NCI-H510A (cell line): ENCODE measurements around the gene NSUN5.
"Not testable (repeated sequence)": the region's sequence is repeated elsewhere in the genome, so short reads cannot be mapped to it uniquely, and the experiment has no call there.

Experiments
- DNase-seq: peaks from one replicate; lab custom pipeline; 2025; lab: John Stamatoyannopoulos, UW

NSUN5 gene

DNA sequence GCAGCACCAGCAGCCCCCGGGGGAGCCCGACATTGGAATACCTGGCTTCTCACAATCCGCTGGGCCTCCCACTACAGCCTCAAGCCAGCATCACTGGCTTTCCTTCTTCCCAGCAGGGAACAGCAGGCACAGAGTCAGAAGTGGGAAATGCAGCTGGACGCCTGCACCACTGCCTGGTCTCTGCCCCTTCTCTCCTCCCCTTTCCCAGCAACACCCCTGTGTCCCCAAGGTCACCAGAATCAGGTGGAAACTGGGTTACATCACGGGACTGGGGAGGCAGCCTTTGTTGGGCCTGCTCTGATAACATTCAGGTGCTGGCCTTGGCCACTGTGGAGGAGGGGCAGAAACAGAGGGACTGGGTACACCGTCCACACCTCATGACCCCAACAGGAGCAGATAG lies 16.8 kb upstream of the NSUN5 start:
- DNase-seq, result not testable (repeated sequence)

DNA sequence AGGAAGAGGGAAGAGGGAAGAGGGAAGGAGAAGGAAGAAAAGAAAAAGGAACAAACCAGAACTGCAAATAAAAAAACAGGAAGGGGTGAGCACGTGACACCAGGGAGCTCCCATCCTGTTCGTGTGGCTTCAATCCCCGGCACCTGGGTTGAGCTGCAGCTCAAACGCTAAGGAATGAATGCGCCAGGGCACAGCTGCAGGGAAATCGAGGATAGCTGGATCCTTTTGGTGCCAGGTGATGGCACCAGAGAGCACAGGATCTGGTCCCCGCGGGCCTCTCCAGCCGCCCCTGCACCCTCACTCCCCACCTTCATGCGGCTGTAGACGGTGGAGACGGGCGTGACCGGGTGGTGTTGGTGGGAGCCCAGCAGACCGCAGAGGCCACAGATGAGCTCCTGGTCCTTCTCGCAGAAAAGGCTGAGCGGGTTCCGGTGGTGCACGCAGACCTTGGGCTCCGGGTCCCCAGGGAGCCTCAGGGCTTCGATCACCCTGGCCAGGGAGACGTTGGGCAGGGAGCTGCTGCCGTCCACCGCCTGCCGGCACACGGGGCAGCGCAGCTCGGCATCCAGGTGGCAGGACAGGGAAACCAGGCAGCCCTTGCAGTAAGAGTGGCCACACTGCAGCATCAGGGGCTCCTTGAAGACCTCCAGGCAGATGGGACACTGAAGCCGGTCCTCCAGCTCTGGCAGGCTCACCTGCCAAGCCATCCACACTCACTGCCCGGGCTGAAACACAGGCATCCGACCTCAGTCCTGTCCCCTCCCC lies 15.6 kb upstream of the NSUN5 start:
- peak; percentile 56 for DNase-seq

DNA sequence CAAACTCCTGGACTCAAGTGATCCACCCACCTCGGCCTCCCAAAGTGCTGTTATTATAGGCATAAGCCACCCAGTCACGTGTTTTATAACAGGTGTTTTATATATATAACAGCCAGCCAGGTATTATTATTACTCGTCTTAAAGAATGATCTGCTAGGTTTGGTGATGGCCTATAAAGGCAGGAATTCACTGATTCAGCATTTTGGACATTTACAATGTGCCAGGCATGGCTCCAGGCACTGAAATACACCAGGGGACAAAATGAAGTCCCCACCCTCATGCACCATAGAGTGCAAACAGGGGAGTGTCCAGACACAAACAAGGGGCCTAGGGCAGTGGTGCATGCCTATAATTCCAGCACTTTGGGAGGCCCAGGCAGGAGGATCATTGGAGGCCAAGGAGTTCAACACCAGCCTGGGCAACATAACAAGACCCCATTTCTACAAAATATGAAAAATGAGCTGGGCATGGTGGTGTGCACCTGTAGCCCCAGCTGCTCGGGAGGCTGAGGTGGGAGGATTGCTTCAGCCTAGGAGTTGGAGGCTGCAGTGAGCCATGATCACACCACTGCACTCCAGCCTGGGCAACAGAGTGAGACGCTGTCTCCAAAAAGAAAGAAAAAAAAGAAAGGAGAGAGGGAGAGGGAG lies 14.9 kb upstream of the NSUN5 start:
- not testable (repeated sequence) for DNase-seq

DNA sequence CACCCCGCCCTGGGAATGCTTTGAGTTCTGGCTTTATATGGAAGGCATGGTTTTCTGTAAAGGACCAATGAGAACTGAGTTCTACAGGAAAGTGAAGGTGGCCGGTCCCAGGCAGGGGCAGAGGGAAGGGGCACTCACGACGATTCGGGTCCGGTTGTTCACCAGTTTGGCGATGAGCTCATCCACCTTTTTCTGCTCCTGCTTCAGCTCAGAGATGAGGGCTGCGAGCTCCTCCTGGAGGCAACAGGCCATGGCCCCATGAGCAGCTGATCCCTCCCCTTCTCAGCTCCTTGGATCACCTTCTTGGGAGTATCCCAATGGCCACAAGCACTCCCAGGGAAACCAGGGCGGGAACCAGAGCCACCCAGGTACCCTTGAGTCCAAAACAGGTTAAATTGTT lies 11.4 kb upstream of the NSUN5 start:
- not testable (repeated sequence) for DNase-seq

DNA sequence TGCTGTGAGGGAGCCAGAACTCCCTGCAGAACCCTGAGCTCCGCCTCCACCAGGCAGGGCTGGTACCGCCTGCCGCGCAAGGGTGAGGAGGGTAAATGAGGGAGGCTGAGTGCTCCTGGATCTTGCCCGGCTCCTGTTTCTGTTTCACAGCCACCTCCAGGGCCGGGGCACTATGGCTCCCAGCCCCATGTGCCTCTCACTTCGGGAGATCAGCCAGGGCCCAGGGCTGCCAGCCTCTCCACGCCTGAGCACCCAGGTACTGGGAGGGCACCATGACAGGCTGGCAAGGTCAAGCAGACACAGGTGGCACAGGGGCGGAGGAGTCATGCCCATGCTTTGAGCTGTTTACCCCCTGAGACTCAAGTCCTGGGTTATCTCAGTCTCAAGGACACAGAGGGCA lies 10.9 kb upstream of the NSUN5 start:
- DNase-seq, result not testable (repeated sequence)

DNA sequence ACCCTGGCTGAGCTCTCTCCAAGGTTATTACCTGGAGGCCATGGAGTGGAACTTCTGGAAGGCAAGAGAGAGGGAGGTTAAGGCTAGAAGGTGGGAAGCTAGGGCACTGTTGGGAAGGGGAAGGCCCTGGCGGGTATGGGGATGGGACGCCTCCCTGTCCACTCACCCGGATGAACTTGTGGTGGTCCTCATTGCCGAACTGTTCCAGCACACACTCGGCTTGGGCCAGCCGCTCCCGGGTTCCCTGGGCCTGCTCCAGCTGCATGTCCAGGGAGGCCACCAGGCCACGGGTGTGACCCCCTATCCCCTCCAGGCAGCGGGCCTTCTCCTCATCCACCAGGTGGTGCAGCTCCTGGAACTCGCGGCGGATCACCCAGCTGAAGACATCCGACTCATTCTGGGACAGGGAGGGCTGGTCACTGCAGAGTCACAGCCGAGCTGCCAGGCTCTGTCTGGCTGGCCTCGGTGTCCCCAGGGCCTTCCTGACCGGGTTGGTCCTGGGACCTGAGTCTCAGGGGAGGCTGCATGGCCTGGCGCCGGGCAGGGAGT lies 10.1 kb upstream of the NSUN5 start:
- not testable (repeated sequence) for DNase-seq

DNA sequence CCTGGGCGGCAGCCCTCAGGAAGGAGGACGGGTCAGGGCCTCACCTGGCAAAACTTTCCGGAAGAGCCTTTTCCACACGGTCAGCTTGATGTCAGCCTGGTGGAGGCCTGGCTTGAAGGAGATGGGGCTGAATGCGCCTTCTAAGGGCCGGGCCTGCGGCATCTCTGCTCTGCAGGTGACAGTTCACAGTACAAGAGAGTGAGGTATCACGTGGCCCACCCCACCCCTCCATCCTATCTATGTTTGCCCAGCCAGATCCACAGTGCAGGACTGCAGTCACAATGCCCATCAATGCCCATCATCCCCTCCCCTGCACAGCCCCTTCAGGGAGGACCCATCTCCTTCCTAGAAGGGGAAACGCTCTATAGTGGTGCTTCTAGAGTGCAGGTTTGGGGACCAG lies 7.9 kb upstream of the NSUN5 start:
- DNase-seq, result no peak

DNA sequence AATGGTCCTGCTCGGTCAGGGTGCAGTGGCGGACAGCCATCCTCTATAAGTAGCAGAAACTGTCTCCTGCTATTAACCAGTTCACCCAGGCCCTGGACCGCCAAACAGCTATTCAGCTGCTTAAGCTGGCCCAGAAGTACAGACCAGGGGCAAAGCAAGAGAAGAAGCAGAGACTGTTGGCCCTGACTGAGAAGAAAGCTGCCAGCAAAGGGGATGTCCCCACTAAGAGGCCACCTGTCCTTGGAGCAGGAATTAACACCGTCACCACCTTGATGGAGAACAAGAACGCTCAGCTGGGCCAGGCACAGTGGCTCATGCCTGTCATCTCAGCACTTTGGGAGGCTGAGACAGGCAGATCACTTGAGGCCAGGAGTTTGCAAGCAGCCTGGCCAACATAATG lies 5.6 kb upstream of the NSUN5 start:
- no peak for DNase-seq

DNA sequence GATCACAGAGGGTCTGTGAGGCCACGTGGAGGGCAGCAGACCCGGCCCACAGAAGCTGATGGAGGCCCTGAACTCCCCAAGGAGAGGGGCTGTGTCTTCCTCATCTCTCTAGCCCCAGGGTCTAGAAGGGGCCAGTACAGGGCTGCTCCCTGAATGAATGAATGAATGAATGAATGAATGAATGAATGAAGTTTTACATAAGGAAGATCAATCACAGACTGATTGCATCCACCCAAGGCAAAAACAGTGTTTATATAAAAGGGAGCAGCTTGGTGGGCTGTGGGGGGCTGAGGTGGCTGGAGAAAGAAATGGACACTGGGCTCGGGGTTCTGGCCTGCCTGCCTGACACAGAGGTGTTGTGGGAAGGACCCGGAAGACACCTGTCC lies 4.9 kb upstream of the NSUN5 start:
- DNase-seq, result no peak

DNA sequence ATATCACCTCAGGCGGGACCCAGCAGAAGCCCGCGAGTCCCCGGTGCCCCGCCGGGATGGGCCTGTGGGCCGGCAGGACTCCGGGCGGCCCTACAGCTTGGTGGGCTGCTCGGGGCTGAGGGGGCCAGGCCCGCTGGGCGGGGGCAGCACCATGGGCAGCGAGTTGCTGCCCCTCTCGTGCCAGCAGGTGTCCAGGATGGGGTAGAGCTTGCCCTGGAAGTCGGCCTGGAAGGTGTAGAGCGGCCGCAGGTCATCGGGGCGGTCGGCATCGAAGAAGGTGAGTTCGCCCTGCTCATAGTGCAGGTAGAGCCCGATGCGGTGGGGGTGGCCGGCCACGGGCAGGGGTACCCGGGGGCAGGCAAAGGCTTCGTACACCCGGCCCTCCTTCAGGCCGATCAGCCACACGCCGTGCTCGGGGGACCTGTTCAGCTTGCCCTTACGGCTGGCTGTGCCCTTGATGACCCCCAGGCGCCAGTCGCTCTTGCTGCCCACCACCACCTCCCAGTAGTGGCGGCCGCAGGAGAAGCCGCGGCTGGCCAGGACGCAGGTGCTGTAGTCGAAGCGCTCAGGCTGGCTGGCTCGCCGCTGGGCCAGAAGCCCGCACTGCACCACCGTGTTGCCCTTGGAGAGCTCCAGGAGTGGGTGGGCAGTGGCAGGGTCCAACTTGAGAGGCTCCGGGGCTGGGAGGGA lies 4.3 kb upstream of the NSUN5 start:
- no peak for DNase-seq

DNA sequence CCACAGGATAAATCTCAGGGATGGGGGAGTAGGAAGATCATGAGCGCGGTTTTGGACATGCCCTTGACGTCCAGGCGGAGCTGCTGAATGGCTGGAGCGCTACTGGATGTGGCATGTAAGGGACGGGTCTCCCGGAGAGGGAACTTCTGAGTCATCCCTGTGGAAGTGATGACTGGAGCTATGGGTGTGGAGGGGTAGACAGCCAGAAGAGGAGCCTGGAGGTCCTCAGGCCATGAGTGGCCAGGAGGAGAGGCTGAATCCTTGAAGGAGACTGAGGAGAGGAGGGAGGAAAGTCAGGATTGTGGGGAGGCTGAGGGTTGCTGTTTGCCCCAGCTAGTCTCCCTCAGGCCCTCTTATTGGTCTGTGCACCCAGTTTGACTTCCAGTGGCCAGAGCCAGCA lies 2.8 kb upstream of the NSUN5 start:
- not testable (repeated sequence) for DNase-seq

DNA sequence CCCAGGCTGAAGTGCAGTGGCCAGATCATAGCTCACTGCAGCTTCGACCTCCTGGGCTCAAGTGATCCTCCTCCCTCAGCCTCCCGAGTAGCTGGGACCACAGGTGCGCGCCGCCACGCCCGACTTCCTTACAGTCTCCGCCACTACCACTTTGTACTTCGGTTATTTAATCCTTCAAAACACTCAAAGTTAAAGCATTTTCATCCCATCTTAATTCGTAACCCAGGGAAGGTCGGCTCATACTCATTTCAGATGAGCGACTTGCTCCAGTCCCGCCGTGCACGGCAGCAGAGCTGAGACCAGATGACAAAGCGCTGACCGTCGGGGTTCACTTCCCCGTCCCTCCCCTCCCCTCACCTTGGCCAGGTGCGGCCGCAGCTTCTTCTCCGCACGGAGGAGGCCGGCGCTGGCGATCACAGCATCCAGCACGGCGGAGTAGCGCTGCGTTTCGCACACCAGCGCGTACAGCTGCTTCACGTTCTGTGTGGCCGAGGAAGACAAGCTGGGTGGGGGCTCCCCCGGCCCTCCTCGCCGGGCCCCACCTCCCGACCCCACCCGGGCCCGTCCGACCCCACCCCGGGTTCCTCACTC lies 457 bp downstream of the NSUN5 start:
- peak; percentile 25 for DNase-seq

DNA sequence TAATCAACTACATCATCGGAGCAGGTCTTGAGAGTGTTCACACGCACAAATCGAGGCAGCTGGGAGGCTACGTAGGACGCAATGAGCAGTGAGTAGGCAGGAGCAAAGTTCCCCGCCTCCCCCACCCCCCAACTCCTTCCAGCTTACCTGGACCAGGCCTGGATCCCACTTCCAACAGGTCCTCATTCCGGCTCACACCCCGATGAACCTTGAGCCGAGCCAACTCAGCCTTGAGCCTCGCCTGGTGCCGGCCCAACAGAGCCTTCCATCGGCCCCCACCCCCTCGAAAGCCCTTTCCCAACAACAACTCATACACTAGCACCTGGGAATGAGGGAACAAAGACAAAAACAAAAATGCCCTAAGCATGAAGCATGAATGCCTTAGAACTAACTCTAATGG lies 1.2 kb downstream of the NSUN5 start:
- DNase-seq, result no peak

DNA sequence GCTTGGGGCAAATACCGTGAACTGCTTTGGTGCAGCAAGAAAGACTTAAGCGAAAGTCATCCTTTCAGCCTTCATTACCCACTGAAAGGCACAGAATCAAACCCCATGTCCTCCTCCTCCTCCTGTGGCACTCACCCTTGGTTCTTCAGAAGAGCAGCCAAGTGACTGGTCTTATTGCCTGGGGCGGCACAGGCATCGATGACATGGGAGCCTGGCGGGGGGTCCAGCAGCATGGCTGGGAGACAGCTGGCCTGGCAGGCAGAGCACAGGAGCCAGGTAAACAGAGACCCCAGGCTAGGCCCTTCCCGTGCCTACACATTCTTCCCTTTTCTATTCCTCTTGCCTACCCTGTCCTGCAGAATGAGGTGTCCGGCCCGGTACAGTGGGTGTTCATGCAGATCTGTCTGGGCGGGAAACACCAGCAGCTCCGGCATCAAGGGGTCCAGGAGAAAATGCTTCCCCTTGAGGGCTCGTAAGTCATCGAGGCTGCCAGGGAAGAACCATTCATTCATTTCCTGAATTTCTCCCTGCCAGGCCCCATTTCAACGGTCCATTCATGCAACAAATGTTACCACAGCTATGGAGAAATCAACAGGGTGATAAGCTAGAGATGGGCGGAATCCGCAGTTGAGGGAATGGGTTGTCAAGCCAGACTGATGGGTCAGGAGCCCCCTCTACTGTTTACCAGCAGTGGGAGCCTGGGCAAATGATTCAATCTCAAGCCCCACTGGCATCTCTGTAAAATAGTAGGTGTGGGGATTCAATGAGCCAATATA lies 3.8 kb downstream of the NSUN5 start:
- DNase-seq, result not testable (repeated sequence)

DNA sequence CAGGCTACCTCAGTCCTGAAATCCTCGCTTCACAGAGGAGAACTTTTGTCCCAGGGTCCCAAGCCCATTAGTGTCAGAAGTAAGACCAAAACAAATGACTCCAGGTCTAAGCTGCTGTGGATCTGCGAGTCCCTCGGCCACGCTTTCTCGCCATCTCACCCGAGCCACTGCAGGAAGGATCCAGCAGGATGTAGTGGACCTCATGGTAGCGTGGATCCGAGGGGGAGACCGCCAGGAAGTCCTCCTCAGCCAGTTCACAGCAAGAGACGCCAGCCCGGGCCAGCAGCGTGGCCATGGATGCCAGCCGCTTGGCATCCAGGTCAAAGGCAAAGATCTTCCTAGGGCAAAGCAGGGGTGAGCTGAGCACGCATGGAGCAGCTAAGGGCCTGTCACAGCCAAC lies 4.6 kb downstream of the NSUN5 start:
- no peak for DNase-seq

DNA sequence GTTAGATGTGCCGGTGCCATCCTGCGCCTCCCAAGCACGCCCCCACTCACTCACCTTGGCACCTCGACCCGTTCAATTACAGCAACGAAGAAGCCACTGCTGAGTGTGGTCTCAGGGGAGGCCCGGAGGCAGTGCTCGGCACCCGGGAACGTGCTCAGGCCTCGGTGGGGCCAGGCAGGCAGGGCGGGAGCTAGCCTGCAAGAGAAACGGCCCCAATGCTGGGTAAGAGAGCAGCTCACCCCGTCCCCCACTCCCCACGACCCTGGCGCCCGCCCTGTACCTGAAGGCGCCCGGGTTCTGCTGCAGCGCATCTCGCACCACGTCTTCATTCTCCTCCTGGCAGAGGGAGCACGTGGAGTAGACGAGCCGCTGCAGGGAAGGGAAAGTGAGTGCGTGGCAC lies 5.1 kb downstream of the NSUN5 start:
- DNase-seq, result no peak

DNA sequence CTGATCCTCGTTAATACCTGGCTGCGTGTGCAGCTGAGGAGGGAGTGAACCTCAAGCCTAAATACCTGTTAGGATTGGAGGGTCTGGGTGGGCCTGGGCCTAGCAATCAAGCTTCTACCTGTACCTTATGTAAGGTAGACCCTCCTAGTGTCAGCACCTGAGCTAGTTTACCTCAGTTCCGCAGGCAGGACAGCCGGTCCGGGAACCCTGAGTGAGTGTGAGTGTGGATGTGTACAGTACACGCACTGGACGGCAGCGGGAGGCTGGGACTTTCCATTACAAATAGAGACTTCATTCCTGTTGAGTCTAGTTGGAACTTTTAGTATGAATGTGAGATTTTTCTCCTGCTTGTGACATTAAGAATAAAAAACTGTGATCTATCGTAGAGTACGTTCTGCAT lies 5.8 kb downstream of the NSUN5 start:
- not testable (repeated sequence) for DNase-seq

DNA sequence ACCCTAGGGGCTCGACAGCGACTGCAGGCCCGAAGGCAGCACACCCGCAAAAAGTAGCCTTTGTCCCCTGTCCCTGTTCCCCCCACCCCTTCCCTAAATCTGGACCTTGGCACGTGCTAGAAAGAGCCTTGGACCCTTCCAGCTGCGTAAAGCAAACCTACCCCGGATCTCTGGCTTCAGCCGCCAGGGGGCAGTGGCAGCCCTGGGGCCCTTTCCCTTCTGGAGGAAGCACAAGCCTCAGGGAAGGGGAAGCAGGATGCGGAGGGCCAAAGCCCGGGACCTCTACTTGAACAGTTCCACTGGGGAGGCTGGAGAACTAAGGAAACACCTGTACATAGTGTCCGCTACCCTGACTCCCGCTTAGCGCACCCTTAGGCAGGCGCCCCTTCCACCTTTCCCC lies 7.5 kb downstream of the NSUN5 start:
- DNase-seq, result not testable (repeated sequence)

DNA sequence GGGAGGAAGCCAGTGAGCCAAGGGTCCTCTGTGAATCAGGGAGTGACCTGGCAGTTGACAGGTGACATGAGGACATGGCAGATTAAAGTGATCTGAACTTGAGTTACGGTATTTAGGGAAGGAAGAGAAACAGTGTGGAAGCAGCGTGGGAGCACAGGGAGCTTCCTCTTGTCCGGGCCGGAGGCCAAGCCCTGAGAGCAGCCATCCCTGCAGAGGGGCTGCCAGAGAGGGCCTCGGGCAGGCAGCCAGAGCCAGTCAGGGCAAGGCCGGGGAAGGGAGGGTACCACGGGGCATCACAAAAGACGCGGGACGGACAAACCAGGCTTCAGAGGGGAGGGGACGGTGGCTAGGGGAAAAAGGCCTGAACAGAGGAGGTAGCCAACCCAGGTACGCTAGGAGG lies 8.8 kb downstream of the NSUN5 start:
- DNase-seq, result not testable (repeated sequence)

DNA sequence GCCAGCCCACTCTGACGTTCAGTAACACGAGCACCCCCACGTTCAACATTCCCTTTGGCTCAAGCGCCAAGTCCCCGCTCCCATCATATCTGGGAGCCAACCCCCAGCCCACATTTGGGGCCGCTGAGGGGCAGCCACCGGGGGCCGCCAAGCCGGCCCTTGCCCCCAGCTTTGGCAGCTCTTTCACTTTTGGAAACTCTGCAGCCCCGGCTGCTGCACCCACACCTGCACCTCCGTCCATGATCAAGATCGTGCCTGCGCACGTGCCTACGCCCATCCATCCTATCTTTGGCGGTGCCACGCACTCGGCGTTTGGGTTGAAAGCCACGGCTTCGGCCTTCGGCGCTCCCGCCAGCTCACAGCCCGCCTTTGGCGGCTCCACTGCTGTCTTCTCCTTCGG lies 10.9 kb downstream of the NSUN5 start:
- not testable (repeated sequence) for DNase-seq

DNA sequence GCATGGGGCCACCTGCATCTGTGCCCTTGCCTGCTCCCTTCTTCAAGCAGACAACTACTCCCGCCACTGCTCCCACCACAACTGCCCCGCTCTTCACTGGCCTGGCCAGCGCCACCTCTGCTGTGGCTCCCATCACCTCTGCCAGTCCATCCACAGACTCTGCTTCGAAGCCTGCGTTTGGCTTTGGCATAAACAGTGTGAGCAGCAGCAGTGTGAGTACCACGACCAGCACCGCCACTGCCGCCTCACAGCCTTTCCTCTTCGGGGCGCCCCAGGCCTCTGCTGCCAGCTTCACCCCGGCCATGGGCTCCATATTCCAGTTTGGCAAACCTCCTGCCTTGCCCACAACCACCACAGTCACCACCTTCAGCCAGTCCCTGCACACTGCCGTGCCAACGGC lies 11.4 kb downstream of the NSUN5 start:
- DNase-seq, result not testable (repeated sequence)

DNA sequence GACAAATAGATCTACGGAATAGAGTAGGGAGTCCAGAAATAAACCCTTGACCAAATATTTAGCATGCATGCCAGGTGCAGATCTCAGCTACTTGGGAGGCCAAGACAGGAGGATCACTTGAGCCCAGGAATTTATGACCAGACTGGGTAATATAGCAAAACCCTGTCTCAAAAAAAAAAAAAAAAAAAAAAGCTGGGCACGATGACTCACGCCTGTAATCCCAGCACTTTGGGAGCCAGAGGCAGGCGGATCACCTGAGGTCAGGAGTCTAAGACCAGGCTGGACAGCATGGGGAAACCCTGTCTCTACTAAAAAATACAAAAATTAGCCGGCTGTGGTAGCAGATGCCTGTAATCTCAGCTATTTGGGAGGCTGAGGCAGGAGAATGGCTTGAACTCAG lies 31.4 kb downstream of the NSUN5 start:
- DNase-seq, result not testable (repeated sequence)
